ENCODE results near the gene ZSCAN16.

DNA sequence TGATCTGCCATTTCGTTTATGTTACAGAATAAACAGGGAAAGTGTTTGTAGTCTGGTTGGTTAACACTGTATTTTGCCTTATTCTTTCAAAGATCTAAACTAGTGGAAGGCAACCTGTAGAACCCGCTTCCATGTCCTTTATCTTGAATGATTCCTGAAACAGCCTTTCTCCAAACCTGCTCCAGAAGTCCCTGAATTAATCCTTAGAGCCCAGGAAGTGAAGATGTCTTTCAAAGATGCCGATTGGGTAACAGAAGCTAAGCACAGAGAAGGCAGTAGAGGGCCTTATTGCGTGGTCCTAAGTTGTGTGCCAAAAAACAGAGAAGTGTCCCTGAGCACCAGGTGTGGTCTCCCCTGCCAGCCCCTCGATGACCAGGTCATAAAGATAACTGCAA, 19.2 kb upstream of the ZSCAN16 start:
- TF ChIP-seq POLR2A (IDR thresholded peaks at IDR 0.05) (no peak), POLR2AphosphoS5 (IDR thresholded peaks at IDR 0.05) (no peak)

All from spleen (tissue), 3 donors.